ENCODE measurements around the gene VCL.

VCL gene

GRCh38 chr10:74081192-74081803 is 83.4 kb downstream of the VCL start:
- H3K9me3 ChIP-seq (ENCODE audit: low read length), result no peaks in the 10 kb centered on the region
- peaks cover 42% of the 10 kb centered on the region for H3K36me3 ChIP-seq (ENCODE audit: insufficient read depth, low read length)
- H3K4me3 ChIP-seq (ENCODE audit: low read depth in 1 of 2, low read length in 2 of 2), result no peak overlapping the region
- no peak overlapping the region for H3K27ac ChIP-seq (ENCODE audit: low read depth, low read length)
- H3K9ac ChIP-seq (ENCODE audit: low read length), result no peak overlapping the region
- H3K4me1 ChIP-seq (ENCODE audit: insufficient read depth, low read length), result peaks cover 45% of the 10 kb centered on the region
- no peaks in the 10 kb centered on the region for H3K27me3 ChIP-seq (ENCODE audit: control insufficient read depth in 1 of 2, insufficient read depth in 2 of 2, low read length in 2 of 2)

- Histone ChIP-seq H3K36me3 (ENCODE audit: insufficient read depth, low read length) (peaks cover 35% of the 10 kb centered on the region), H3K9me3 (ENCODE audit: low read length) (no peaks in the 10 kb centered on the region), H3K4me1 (ENCODE audit: insufficient read depth, low read length) (peaks cover 39% of the 10 kb centered on the region), H3K9ac (ENCODE audit: low read length) (no peak overlapping the region), H3K4me3 (ENCODE audit: low read depth in 1 of 2, low read length in 2 of 2) (no peak overlapping the region), H3K27me3 (ENCODE audit: control insufficient read depth in 1 of 2, insufficient read depth in 2 of 2, low read length in 2 of 2) (no peaks in the 10 kb centered on the region), H3K27ac (ENCODE audit: low read depth, low read length) (no peak overlapping the region)
Measured at GRCh38 chr10:74081941-74082718, 84.2 kb downstream of the VCL start.

GRCh38 chr10:74083304-74083703 is 85.4 kb downstream of the VCL start:
- H3K9ac ChIP-seq (ENCODE audit: low read length), result no peak overlapping the region
- H3K27me3 ChIP-seq (ENCODE audit: control insufficient read depth in 1 of 2, insufficient read depth in 2 of 2, low read length in 2 of 2), result no peaks in the 10 kb centered on the region
- no peak overlapping the region for H3K27ac ChIP-seq (ENCODE audit: low read depth, low read length)
- H3K9me3 ChIP-seq (ENCODE audit: low read length), result no peaks in the 10 kb centered on the region
- peaks cover 30% of the 10 kb centered on the region for H3K36me3 ChIP-seq (ENCODE audit: insufficient read depth, low read length)
- peaks cover 36% of the 10 kb centered on the region for H3K4me1 ChIP-seq (ENCODE audit: insufficient read depth, low read length)
- no peak overlapping the region for H3K4me3 ChIP-seq (ENCODE audit: low read depth in 1 of 2, low read length in 2 of 2)

- H3K27ac ChIP-seq (ENCODE audit: low read depth, low read length), result no peak overlapping the region
- H3K27me3 ChIP-seq (ENCODE audit: control insufficient read depth in 1 of 2, insufficient read depth in 2 of 2, low read length in 2 of 2), result no peaks in the 10 kb centered on the region
- no peak overlapping the region for H3K9ac ChIP-seq (ENCODE audit: low read length)
- peaks cover 42% of the 10 kb centered on the region for H3K36me3 ChIP-seq (ENCODE audit: insufficient read depth, low read length)
- H3K9me3 ChIP-seq (ENCODE audit: low read length), result no peaks in the 10 kb centered on the region
- peaks cover 34% of the 10 kb centered on the region for H3K4me1 ChIP-seq (ENCODE audit: insufficient read depth, low read length)
- no peak overlapping the region for H3K4me3 ChIP-seq (ENCODE audit: low read depth in 1 of 2, low read length in 2 of 2)
Measured at GRCh38 chr10:74084955-74085354, 87.0 kb downstream of the VCL start.

GRCh38 chr10:74086317-74086716 is 88.4 kb downstream of the VCL start:
- Histone ChIP-seq H3K9me3 (ENCODE audit: low read length) (no peaks in the 10 kb centered on the region), H3K27me3 (ENCODE audit: control insufficient read depth in 1 of 2, insufficient read depth in 2 of 2, low read length in 2 of 2) (no peaks in the 10 kb centered on the region), H3K36me3 (ENCODE audit: insufficient read depth, low read length) (peaks cover 54% of the 10 kb centered on the region), H3K4me1 (ENCODE audit: insufficient read depth, low read length) (peaks cover 23% of the 10 kb centered on the region), H3K27ac (ENCODE audit: low read depth, low read length) (no peak overlapping the region), H3K9ac (ENCODE audit: low read length) (no peak overlapping the region), H3K4me3 (ENCODE audit: low read depth in 1 of 2, low read length in 2 of 2) (no peak overlapping the region)

- Histone ChIP-seq H3K27me3 (ENCODE audit: control insufficient read depth in 1 of 2, insufficient read depth in 2 of 2, low read length in 2 of 2) (no peaks in the 10 kb centered on the region), H3K36me3 (ENCODE audit: insufficient read depth, low read length) (peaks cover 51% of the 10 kb centered on the region), H3K27ac (ENCODE audit: low read depth, low read length) (no peak overlapping the region), H3K4me1 (ENCODE audit: insufficient read depth, low read length) (peaks cover 12% of the 10 kb centered on the region), H3K9ac (ENCODE audit: low read length) (no peak overlapping the region), H3K4me3 (ENCODE audit: low read depth in 1 of 2, low read length in 2 of 2) (no peak overlapping the region), H3K9me3 (ENCODE audit: low read length) (no peaks in the 10 kb centered on the region)
Measured at GRCh38 chr10:74088722-74089121, 90.8 kb downstream of the VCL start.

GRCh38 chr10:74092372-74092771 is 94.5 kb downstream of the VCL start:
- Histone ChIP-seq H3K27ac (ENCODE audit: low read depth, low read length) (no peak overlapping the region), H3K4me1 (ENCODE audit: insufficient read depth, low read length) (peaks cover 9% of the 10 kb centered on the region), H3K9me3 (ENCODE audit: low read length) (no peaks in the 10 kb centered on the region), H3K9ac (ENCODE audit: low read length) (no peak overlapping the region), H3K36me3 (ENCODE audit: insufficient read depth, low read length) (peaks cover 68% of the 10 kb centered on the region), H3K4me3 (ENCODE audit: low read depth in 1 of 2, low read length in 2 of 2) (no peak overlapping the region), H3K27me3 (ENCODE audit: control insufficient read depth in 1 of 2, insufficient read depth in 2 of 2, low read length in 2 of 2) (no peaks in the 10 kb centered on the region)

GRCh38 chr10:74093530-74094164 is 95.7 kb downstream of the VCL start:
- Histone ChIP-seq H3K4me1 (ENCODE audit: insufficient read depth, low read length) (peaks cover 6% of the 10 kb centered on the region), H3K27ac (ENCODE audit: low read depth, low read length) (no peak overlapping the region), H3K36me3 (ENCODE audit: insufficient read depth, low read length) (peaks cover 80% of the 10 kb centered on the region), H3K27me3 (ENCODE audit: control insufficient read depth in 1 of 2, insufficient read depth in 2 of 2, low read length in 2 of 2) (no peaks in the 10 kb centered on the region), H3K9me3 (ENCODE audit: low read length) (no peaks in the 10 kb centered on the region), H3K4me3 (ENCODE audit: low read depth in 1 of 2, low read length in 2 of 2) (no peak overlapping the region), H3K9ac (ENCODE audit: low read length) (no peak overlapping the region)

GRCh38 chr10:74094231-74094630 is 96.3 kb downstream of the VCL start:
- H3K9ac ChIP-seq (ENCODE audit: low read length), result no peak overlapping the region

GRCh38 chr10:74096777-74097176 is 98.9 kb downstream of the VCL start:
- H3K27me3 ChIP-seq (ENCODE audit: control insufficient read depth in 1 of 2, insufficient read depth in 2 of 2, low read length in 2 of 2), result no peaks in the 10 kb centered on the region
- no peaks in the 10 kb centered on the region for H3K4me1 ChIP-seq (ENCODE audit: insufficient read depth, low read length)
- no peak overlapping the region for H3K4me3 ChIP-seq (ENCODE audit: low read depth in 1 of 2, low read length in 2 of 2)
- H3K9me3 ChIP-seq (ENCODE audit: low read length), result no peaks in the 10 kb centered on the region
- no peak overlapping the region for H3K9ac ChIP-seq (ENCODE audit: low read length)
- no peak overlapping the region for H3K27ac ChIP-seq (ENCODE audit: low read depth, low read length)
- H3K36me3 ChIP-seq (ENCODE audit: insufficient read depth, low read length), result peaks cover 81% of the 10 kb centered on the region

More at GRCh38 chr10:74094231-74094630, 96.3 kb downstream of the VCL start:
- Histone ChIP-seq H3K4me3 (ENCODE audit: low read depth in 1 of 2, low read length in 2 of 2) (no peak overlapping the region), H3K27me3 (ENCODE audit: control insufficient read depth in 1 of 2, insufficient read depth in 2 of 2, low read length in 2 of 2) (no peaks in the 10 kb centered on the region), H3K4me1 (ENCODE audit: insufficient read depth, low read length) (peaks cover under 1% of the 10 kb centered on the region), H3K36me3 (ENCODE audit: insufficient read depth, low read length) (peaks cover 80% of the 10 kb centered on the region), H3K9me3 (ENCODE audit: low read length) (no peaks in the 10 kb centered on the region), H3K27ac (ENCODE audit: low read depth, low read length) (no peak overlapping the region)

GRCh38 chr10:74097776-74098175 is 99.9 kb downstream of the VCL start:
- H3K9me3 ChIP-seq (ENCODE audit: low read length), result no peaks in the 10 kb centered on the region
- peaks cover 80% of the 10 kb centered on the region for H3K36me3 ChIP-seq (ENCODE audit: insufficient read depth, low read length)

More at GRCh38 chr10:74097776-74098175, 99.9 kb downstream of the VCL start:
- Histone ChIP-seq H3K4me1 (ENCODE audit: insufficient read depth, low read length) (no peaks in the 10 kb centered on the region), H3K27ac (ENCODE audit: low read depth, low read length) (no peak overlapping the region), H3K4me3 (ENCODE audit: low read depth in 1 of 2, low read length in 2 of 2) (no peak overlapping the region), H3K27me3 (ENCODE audit: control insufficient read depth in 1 of 2, insufficient read depth in 2 of 2, low read length in 2 of 2) (no peaks in the 10 kb centered on the region), H3K9ac (ENCODE audit: low read length) (no peak overlapping the region)
